SK-N-SH (cell line): ENCODE results near the gene NTRK2. TPM values are rescaled to one million over a fixed set of nuclear protein-coding genes. Genes with fewer than 3 reads are reported as not detected.

Source experiments
- CTCF ChIA-PET: fragments of 300-600, 350-600 bp; formaldehyde crosslinking; extraction: SDS; loops from one replicate; lab custom pipeline; 2021; lab: Yijun Ruan, JAX
- POLR2A ChIA-PET: fragments of 350-600 bp; sonication (Branson Sonifier 250); formaldehyde crosslinking; extraction: SDS; loops from one replicate; lab custom pipeline; 2020; ENCODE audit warnings: antibody characterized with exemption, inconsistent platforms; lab: Yijun Ruan, JAX
- DNase-seq: peaks from one replicate; pipeline ENCODE4 v3.0.0; 2012
- H2AFZ ChIP-seq: fragments of 200-600 bp; sonication (generic); 2 replicates; pipeline ENCODE4 v1.8.1; 2016; ENCODE audit warnings: antibody characterized with exemption, mild to moderate bottlenecking, low read depth
- H3F3A ChIP-seq: fragments of 200-600 bp; sonication (generic); replicated peaks from 2 replicates; pipeline ENCODE3; 2016; ENCODE audit warnings: antibody characterized with exemption, mild to moderate bottlenecking; ENCODE audit not compliant: insufficient read depth
- H3K27ac ChIP-seq, 2 experiments: fragments of 200-500 bp in 1 of 2; fragments of 200-600 bp in 1 of 2; sonication (Bioruptor generic) in 1 of 2; sonication (generic), shearing (Covaris generic) in 1 of 2; 2 replicates each; pipeline versions ENCODE4 v1.5.1 to v1.6.1; 2014 to 2016; ENCODE audit warnings: low read depth in 2 of 2, inconsistent platforms in 1 of 2, low read length in 1 of 2, mild to moderate bottlenecking in 1 of 2, mixed read lengths in 1 of 2
- H3K27me3 ChIP-seq: fragments of 200-600 bp; sonication (generic), shearing (Covaris generic); 2 replicates; pipeline ENCODE4 v1.6.1; 2016; ENCODE audit warnings: mixed run types; ENCODE audit not compliant: insufficient read depth
- H3K36me3 ChIP-seq, 2 experiments: fragments of 200-500 bp in 1 of 2; fragments of 200-600 bp in 1 of 2; sonication (Bioruptor generic) in 1 of 2; sonication (generic) in 1 of 2; replicated peaks in 1 of 2; 2 replicates each; pipeline versions ENCODE3 to v1.5.1; 2014 to 2016; ENCODE audit warnings: low read length in 1 of 2, mild to moderate bottlenecking in 1 of 2; ENCODE audit not compliant: insufficient read depth in 2 of 2, control insufficient read depth in 1 of 2
- H3K4me1 ChIP-seq, 2 experiments: fragments of 200-500 bp in 1 of 2; fragments of 200-600 bp in 1 of 2; sonication (Bioruptor generic) in 1 of 2; sonication (generic), shearing (Covaris generic) in 1 of 2; 2 replicates each; pipeline versions ENCODE4 v1.5.1 to v1.6.1; 2014 to 2016; ENCODE audit warnings: low read depth in 1 of 2, low read length in 1 of 2, mixed run types in 1 of 2; ENCODE audit not compliant: insufficient read depth in 2 of 2, control insufficient read depth in 1 of 2
- H3K4me2 ChIP-seq: fragments of 200-600 bp; sonication (generic), shearing (Covaris generic); 2 replicates; pipeline ENCODE4 v1.6.1; 2017; ENCODE audit warnings: mixed run types
- H3K4me3 ChIP-seq, 2 experiments: fragments of 200-500 bp in 1 of 2; fragments of 200-600 bp in 1 of 2; sonication (Bioruptor generic) in 1 of 2; sonication (generic), shearing (Covaris generic) in 1 of 2; 2 replicates each; pipeline versions ENCODE4 v1.5.1 to v1.8.1; 2014 to 2016; ENCODE audit warnings: low read depth in 2 of 2, inconsistent platforms in 1 of 2, low read length in 1 of 2, mild to moderate bottlenecking in 1 of 2, mixed read lengths in 1 of 2, moderate library complexity in 1 of 2
- H3K79me2 ChIP-seq: fragments of 200-600 bp; sonication (generic); 2 replicates; pipeline ENCODE4 v1.8.1; 2017; ENCODE audit warnings: mild to moderate bottlenecking; ENCODE audit not compliant: insufficient read depth
- H3K9ac ChIP-seq: fragments of 200-600 bp; sonication (generic); 2 replicates; pipeline ENCODE4 v1.6.1; 2017; ENCODE audit warnings: mixed run types
- H3K9me2 ChIP-seq: fragments of 200-600 bp; sonication (generic); 2 replicates; pipeline ENCODE4 v1.6.1; 2017; ENCODE audit warnings: mixed run types
- H3K9me3 ChIP-seq: fragments of 200-600 bp; sonication (generic); 2 replicates; pipeline ENCODE4 v1.6.1; 2017; ENCODE audit warnings: mixed run types, mild to moderate bottlenecking, moderate library complexity
- H4K20me1 ChIP-seq: fragments of 200-600 bp; sonication (generic); 2 replicates; pipeline ENCODE4 v1.6.1; 2017; ENCODE audit warnings: mild to moderate bottlenecking, mixed run types; ENCODE audit not compliant: insufficient read depth
- EP300 ChIP-seq, 2 experiments: IDR thresholded peaks; 2 replicates each; pipeline versions ENCODE4 v1.4.0 to v1.6.1; 2012; ENCODE audit warnings: borderline replicate concordance in 1 of 2, low read depth in 1 of 2, low read length in 1 of 2
- FOSL2 ChIP-seq: IDR thresholded peaks from 2 replicates; pipeline ENCODE4 v1.4.0; 2012; ENCODE audit warnings: low read depth, mild to moderate bottlenecking, moderate library complexity, borderline replicate concordance
- FOXJ3 ChIP-seq: sonication (generic); formaldehyde crosslinking; IDR thresholded peaks from 2 replicates; pipeline ENCODE4 v1.5.1; 2020; ENCODE audit warnings: mild to moderate bottlenecking, missing genetic modification reagents
- FOXM1 ChIP-seq: IDR thresholded peaks from 2 replicates; pipeline ENCODE4 v1.4.0; 2012; ENCODE audit warnings: low read depth, mild to moderate bottlenecking
- GABPA ChIP-seq: IDR thresholded peaks from 2 replicates; pipeline ENCODE4 v1.4.0; 2012; ENCODE audit warnings: low read depth, mild to moderate bottlenecking
- GATA2 ChIP-seq: sonication (generic); formaldehyde crosslinking; IDR thresholded peaks from 2 replicates; pipeline ENCODE4 v1.5.0; 2020; ENCODE audit warnings: mild to moderate bottlenecking, missing genetic modification reagents
- MEF2A ChIP-seq: IDR thresholded peaks from 2 replicates; pipeline ENCODE4 v1.4.0; 2012; ENCODE audit warnings: low read depth, borderline replicate concordance
- NFIC ChIP-seq: IDR thresholded peaks from 2 replicates; pipeline ENCODE4 v1.4.0; 2012; ENCODE audit warnings: borderline replicate concordance
- POLR2AphosphoS5 ChIP-seq: IDR thresholded peaks from 2 replicates; pipeline ENCODE4 v1.6.1; 2012; ENCODE audit warnings: low read depth, low read length
- RAD21 ChIP-seq: IDR thresholded peaks from 2 replicates; pipeline ENCODE4 v1.6.1; 2012; ENCODE audit warnings: mild to moderate bottlenecking, low read length
- RCOR1 ChIP-seq: fragments of 150-350 bp; IDR thresholded peaks from 2 replicates; pipeline ENCODE4 v1.6.1; 2017; ENCODE audit warnings: antibody characterized with exemption, low read length
- RFX5 ChIP-seq: IDR thresholded peaks from 2 replicates; pipeline ENCODE4 v1.6.1; 2012; ENCODE audit warnings: mild to moderate bottlenecking, improper control_type of control experiment, low read length
- RXRA ChIP-seq: IDR thresholded peaks from 2 replicates; pipeline ENCODE4 v1.4.0; 2012; ENCODE audit warnings: low read depth, mild to moderate bottlenecking, borderline replicate concordance
- SMC3 ChIP-seq: IDR thresholded peaks from 2 replicates; pipeline ENCODE4 v1.6.1; 2012; ENCODE audit warnings: low read depth, low read length, improper control_type of control experiment
- TCF12 ChIP-seq: IDR thresholded peaks from 2 replicates; pipeline ENCODE4 v1.4.0; 2012
- WGBS: methylation state at CpG from one replicate; pipeline ENCODE4 v1.1.6; 2017; ENCODE audit warnings: low lambda C conversion rate; 5-methylcytosine and 5-hydroxymethylcytosine counted together
- polyA plus RNA-seq, 3 experiments: library from polyadenylated mRNA; depleted of rRNA; stranded (reverse); fragments of >200 nt; gene quantifications; 2 replicates each; pipeline ENCODE4 v1.2.3, GENCODE V29; 2012
- TF ChIP-seq, protein P1 (sequence below): IDR thresholded peaks from 2 replicates; pipeline ENCODE4 v1.4.0; 2012; ENCODE audit warnings: low read depth, borderline replicate concordance
- TF ChIP-seq, protein P2 (sequence below): IDR thresholded peaks from 2 replicates; pipeline ENCODE4 v1.4.0; 2012; ENCODE audit warnings: low read depth, borderline replicate concordance
- TF ChIP-seq, protein P3 (sequence below): fragments of 150-350 bp; IDR thresholded peaks from 2 replicates; pipeline ENCODE4 v1.6.1; 2017; ENCODE audit warnings: antibody characterized with exemption, low read length, low read depth, borderline replicate concordance
- TF ChIP-seq, protein P4 (sequence below): IDR thresholded peaks from 2 replicates; pipeline ENCODE4 v1.4.0; 2012; ENCODE audit warnings: low read depth

The NTRK2 gene
- polyA plus RNA-seq, 1 of the 3 experiments (the other 2 are of a cell fraction), result 0.05 TPM

DNA sequence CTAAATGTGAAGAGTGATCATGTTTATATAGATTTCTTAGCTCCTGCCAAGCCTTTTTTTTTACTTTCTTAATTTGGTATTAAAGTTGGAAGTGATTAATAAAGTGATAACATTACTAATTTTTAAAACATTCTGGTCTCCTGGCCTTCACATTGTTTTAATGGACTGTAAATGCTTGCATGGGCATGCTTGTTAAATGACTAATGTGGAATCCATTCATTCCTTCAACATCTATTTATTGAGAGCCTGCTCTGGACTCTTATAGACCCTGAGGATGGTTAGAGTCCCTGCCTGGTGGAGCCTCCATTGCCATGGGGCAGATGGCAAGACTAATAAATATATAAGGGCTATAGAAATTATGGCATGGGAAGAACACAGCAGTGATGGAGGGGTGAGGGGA lies 103.5 kb downstream of the NTRK2 start:
- peak overlapping the region in 1 of 2 experiments; percentile 12; a peak in 1 of 4 replicates for H3K27ac ChIP-seq
- no peak overlapping the region for H3K4me3 ChIP-seq
- DNase-seq, result no peak
- H3K27me3 ChIP-seq, result no peaks in the 10 kb centered on the region
- 0 out of 4 replicates have a peak, but pooled peaks cover 0 to 14% of the 10 kb centered on the region in 2 experiments for H3K4me1 ChIP-seq
- H3K9me3 ChIP-seq, result no peaks in the 10 kb centered on the region
- no peaks in the 10 kb centered on the region for H3K79me2 ChIP-seq
- CTCF ChIA-PET, result no interaction called here
- no peak overlapping the region for H3K9ac ChIP-seq
- no peaks in the 10 kb centered on the region for H3K36me3 ChIP-seq
- H2AFZ ChIP-seq, result no peak overlapping the region
- POLR2A ChIA-PET, result no interaction called here
- peak overlapping the region; percentile 9; the same call in 1 of the 2 replicates for H3K4me2 ChIP-seq
- TF ChIP-seq POLR2AphosphoS5, result no peak
- TF ChIP-seq TCF12, result peak; percentile 4; the same call in 1 of the 2 replicates
- TF ChIP-seq FOSL2, result 0 out of 2 replicates have a peak, but pooled peaks have one; percentile 10
- TF ChIP-seq, protein P1, sequence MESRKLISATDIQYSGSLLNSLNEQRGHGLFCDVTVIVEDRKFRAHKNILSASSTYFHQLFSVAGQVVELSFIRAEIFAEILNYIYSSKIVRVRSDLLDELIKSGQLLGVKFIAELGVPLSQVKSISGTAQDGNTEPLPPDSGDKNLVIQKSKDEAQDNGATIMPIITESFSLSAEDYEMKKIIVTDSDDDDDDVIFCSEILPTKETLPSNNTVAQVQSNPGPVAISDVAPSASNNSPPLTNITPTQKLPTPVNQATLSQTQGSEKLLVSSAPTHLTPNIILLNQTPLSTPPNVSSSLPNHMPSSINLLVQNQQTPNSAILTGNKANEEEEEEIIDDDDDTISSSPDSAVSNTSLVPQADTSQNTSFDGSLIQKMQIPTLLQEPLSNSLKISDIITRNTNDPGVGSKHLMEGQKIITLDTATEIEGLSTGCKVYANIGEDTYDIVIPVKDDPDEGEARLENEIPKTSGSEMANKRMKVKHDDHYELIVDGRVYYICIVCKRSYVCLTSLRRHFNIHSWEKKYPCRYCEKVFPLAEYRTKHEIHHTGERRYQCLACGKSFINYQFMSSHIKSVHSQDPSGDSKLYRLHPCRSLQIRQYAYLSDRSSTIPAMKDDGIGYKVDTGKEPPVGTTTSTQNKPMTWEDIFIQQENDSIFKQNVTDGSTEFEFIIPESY, result no peak
- TF ChIP-seq RXRA, result no peak
- TF ChIP-seq GABPA, result no peak
- TF ChIP-seq FOXJ3 (CRISPR knock-in tag), result no peak
- no peaks in the 10 kb centered on the region for H4K20me1 ChIP-seq
- no peaks in the 10 kb centered on the region for H3K9me2 ChIP-seq
- H3F3A ChIP-seq, result no peaks in the 10 kb centered on the region

DNA sequence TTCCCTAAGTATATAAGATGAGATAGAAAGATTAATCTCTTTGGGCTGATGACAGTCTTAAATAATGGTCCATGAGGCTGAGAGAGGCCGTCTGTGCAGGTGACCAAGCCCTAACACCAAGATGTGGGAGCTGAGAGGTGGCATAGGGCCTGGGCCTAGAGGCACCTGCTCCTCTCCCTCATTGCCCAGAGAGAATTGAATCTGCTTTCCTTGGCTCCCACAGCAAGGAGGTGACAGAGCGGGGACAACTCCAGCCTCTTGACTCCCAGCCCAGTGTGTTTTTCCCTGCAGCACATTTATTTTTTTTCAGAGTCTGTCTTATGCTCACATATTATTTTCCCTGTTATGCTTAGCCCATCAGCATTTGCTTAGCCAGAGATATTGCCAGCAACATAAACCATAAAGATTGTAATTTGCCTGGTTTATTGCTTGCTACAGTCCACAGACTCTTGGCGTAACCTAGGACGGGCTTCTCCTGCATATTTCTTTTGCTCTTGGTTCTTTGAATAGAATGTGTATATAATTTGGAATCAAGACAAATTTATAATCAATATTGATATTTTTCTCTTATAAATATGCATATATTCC lies 105.6 kb downstream of the NTRK2 start:
- Histone ChIP-seq H2AFZ (no peak overlapping the region), H3F3A (no peaks in the 10 kb centered on the region), H3K9ac (no peak overlapping the region), H3K27me3 (no peaks in the 10 kb centered on the region), H3K79me2 (no peaks in the 10 kb centered on the region)
- CTCF ChIA-PET, result interaction anchor here (0.6 kb wide), 1 partner anchor 370 kb away, joined by 3 read pairs; no protein-coding TSS in a partner anchor
- no peak for DNase-seq
- POLR2A ChIA-PET, result no interaction called here
- TF ChIP-seq RAD21 (no peak), FOXM1 (no peak), RCOR1 (no peak), EP300 (IDR thresholded peaks at IDR 0.05; ENCODE audit: borderline replicate concordance in 1 of 2, low read depth in 1 of 2, low read length in 1 of 2) (no peak), SMC3 (no peak), NFIC (no peak), FOSL2 (no peak), RXRA (no peak), MEF2A (no peak), RFX5 (no peak), GATA2 (CRISPR knock-in tag) (no peak), POLR2AphosphoS5 (no peak), TCF12 (no peak)
- TF ChIP-seq, protein P2, sequence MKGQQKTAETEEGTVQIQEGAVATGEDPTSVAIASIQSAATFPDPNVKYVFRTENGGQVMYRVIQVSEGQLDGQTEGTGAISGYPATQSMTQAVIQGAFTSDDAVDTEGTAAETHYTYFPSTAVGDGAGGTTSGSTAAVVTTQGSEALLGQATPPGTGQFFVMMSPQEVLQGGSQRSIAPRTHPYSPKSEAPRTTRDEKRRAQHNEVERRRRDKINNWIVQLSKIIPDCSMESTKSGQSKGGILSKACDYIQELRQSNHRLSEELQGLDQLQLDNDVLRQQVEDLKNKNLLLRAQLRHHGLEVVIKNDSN, result no peak
- TF ChIP-seq, protein P3, sequence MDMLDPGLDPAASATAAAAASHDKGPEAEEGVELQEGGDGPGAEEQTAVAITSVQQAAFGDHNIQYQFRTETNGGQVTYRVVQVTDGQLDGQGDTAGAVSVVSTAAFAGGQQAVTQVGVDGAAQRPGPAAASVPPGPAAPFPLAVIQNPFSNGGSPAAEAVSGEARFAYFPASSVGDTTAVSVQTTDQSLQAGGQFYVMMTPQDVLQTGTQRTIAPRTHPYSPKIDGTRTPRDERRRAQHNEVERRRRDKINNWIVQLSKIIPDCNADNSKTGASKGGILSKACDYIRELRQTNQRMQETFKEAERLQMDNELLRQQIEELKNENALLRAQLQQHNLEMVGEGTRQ, result no peak
- TF ChIP-seq, protein P1, result no peak
- TF ChIP-seq, protein P4, sequence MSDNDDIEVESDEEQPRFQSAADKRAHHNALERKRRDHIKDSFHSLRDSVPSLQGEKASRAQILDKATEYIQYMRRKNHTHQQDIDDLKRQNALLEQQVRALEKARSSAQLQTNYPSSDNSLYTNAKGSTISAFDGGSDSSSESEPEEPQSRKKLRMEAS, result no peak
- TF ChIP-seq, all 33 proteins: peak for 0
- Histone ChIP-seq H3K4me3 (no peak overlapping the region), H3K4me2 (no peak overlapping the region), H4K20me1 (no peaks in the 10 kb centered on the region), H3K9me3 (no peaks in the 10 kb centered on the region), H3K4me1 (0 out of 4 replicates have a peak, but pooled peaks cover 0 to 14% of the 10 kb centered on the region in 2 experiments), H3K27ac (no peak overlapping the region), H3K36me3 (no peaks in the 10 kb centered on the region), H3K9me2 (no peaks in the 10 kb centered on the region)
- 55% methylated on average over 4 of the region's 4 CpGs for WGBS
